Activated CD4-positive, alpha-beta T cell treated with anti-CD3 and anti-CD28 coated beads, Interleukin-2, amount 50 U/mL, for 16 hours (primary cell): Measurements from ENCODE around the gene SPRR4.

Experiments
- DNase-seq: peaks from one replicate; pipeline ENCODE4 v3.0.0-alpha.2; 2020

The SPRR4 gene

GRCh38 chr1:152970495-152970894 is at the start of gene SPRR4:
Gene SPRR4 (plus strand): TSS chr1:152970648. CDS start chr1:152971891, 1,243 bp downstream.
- DNase-seq = no peak

- DNase-seq = no peak
Observed at GRCh38 chr1:152924191-152924590, 46.3 kb upstream of the SPRR4 start.

GRCh38 chr1:152926091-152926490 is 44.4 kb upstream of the SPRR4 start:
- DNase-seq = peak; percentile 26

GRCh38 chr1:152928671-152929070 is 41.8 kb upstream of the SPRR4 start:
- no peak for DNase-seq

GRCh38 chr1:152932170-152932811 is 38.2 kb upstream of the SPRR4 start:
- DNase-seq = no peak

- no peak for DNase-seq
Observed at GRCh38 chr1:152933196-152933595, 37.3 kb upstream of the SPRR4 start.

- DNase-seq = no peak
Observed at GRCh38 chr1:152940614-152941013, 29.8 kb upstream of the SPRR4 start.

GRCh38 chr1:152941037-152941711 is 29.3 kb upstream of the SPRR4 start:
- DNase-seq = no peak

- DNase-seq = no peak
Observed at GRCh38 chr1:152942161-152942560, 28.3 kb upstream of the SPRR4 start.

GRCh38 chr1:152946248-152946647 is 24.2 kb upstream of the SPRR4 start:
- DNase-seq = no peak

GRCh38 chr1:152946651-152947256 is 23.7 kb upstream of the SPRR4 start, which contains the start of gene SPRR5:
Gene SPRR5 (plus strand): TSS chr1:152947206. CDS start chr1:152948555, 1,349 bp downstream.
- no peak for DNase-seq

GRCh38 chr1:152951711-152952110 is 18.7 kb upstream of the SPRR4 start:
- DNase-seq = no peak

- DNase-seq = no peak
Observed at GRCh38 chr1:152953761-152954160, 16.7 kb upstream of the SPRR4 start.

- no peak for DNase-seq
Observed at GRCh38 chr1:152954436-152954835, 16.0 kb upstream of the SPRR4 start.

GRCh38 chr1:152957561-152957960 is 12.9 kb upstream of the SPRR4 start:
- DNase-seq = no peak

GRCh38 chr1:152959273-152959672 is 11.2 kb upstream of the SPRR4 start:
- DNase-seq = no peak

GRCh38 chr1:152959801-152960451 is 10.5 kb upstream of the SPRR4 start:
- DNase-seq = no peak

- DNase-seq = peak; percentile 8
Observed at GRCh38 chr1:152960452-152961044, 9.9 kb upstream of the SPRR4 start.

- DNase-seq = no peak
Observed at GRCh38 chr1:152961226-152961891, 9.1 kb upstream of the SPRR4 start.

- DNase-seq = no peak
Observed at GRCh38 chr1:152962876-152963415, 7.5 kb upstream of the SPRR4 start.

- DNase-seq = no peak
Observed at GRCh38 chr1:152964536-152964935, 5.9 kb upstream of the SPRR4 start.

GRCh38 chr1:152965853-152966252 is 4.6 kb upstream of the SPRR4 start:
- no peak for DNase-seq
